Stimulated activated CD4-positive, alpha-beta T cell treated with anti-CD3 and anti-CD28 coated beads, Interleukin-12 subunit alpha, Interleukin-12 subunit beta, amount 100 ng/mL, for 4 hours (primary cell): ENCODE results near the gene CNOT11.
"Not testable (repeated sequence)": the region's sequence is repeated elsewhere in the genome, so short reads cannot be mapped to it uniquely, and the experiment has no call there.

Experiments used
- DNase-seq: peaks from one replicate; pipeline ENCODE4 v3.0.0-alpha.2; 2020

CNOT11 gene

DNA sequence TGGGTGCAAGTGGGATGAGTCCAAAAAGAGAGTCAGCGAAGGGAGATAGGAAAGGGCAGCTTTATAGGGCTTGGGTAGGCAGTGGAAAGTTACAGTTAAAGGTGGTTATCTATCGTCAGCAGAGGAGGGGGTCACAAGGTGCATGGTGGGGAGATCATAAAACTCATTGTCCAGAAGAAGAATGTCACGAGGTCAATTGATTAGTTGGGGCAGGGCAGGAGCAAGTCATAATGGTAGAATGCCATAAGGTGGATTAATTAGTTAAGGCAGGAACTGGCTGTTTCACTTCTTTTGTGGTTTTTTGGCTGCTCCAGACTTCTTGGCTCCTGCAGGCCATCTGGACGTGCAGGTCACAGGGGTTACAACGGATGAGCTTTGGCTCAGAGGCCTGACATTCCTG is 3.9 kb upstream of the CNOT11 start:
- not testable (repeated sequence) for DNase-seq

- no peak for DNase-seq
Observed at GRCh38 chr2:101249826-101250225, 2.9 kb upstream of the CNOT11 start.

DNA sequence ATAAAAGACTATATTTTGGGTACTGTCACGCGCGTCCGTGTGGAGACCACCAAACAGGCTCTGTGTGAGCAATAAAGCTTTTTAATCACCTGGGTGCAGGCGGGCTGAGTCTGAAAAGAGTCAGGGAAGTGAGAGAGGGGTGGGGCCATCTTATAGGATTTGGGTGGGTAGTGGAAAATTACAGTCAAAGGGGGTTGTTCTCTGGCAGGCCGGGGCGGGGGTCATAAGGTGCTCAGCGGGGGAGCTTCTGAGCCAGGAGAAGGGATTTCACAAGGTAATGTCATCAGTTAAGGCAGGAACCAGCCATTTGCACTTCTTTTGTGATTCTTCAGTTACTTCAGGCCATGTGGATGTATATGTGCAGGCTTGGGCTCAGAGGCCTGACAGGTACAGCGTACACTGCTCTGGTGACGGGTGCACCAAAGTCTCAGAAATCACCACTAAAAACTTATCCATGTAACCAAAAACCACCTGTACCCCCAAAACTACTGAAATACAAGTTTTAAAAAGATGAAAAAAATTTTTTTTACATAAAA is 1.4 kb upstream of the CNOT11 start:
- DNase-seq: not testable (repeated sequence)

- DNase-seq: peak; percentile 11
Observed at GRCh38 chr2:101251844-101252407, 760 bp upstream of the CNOT11 start.

DNA sequence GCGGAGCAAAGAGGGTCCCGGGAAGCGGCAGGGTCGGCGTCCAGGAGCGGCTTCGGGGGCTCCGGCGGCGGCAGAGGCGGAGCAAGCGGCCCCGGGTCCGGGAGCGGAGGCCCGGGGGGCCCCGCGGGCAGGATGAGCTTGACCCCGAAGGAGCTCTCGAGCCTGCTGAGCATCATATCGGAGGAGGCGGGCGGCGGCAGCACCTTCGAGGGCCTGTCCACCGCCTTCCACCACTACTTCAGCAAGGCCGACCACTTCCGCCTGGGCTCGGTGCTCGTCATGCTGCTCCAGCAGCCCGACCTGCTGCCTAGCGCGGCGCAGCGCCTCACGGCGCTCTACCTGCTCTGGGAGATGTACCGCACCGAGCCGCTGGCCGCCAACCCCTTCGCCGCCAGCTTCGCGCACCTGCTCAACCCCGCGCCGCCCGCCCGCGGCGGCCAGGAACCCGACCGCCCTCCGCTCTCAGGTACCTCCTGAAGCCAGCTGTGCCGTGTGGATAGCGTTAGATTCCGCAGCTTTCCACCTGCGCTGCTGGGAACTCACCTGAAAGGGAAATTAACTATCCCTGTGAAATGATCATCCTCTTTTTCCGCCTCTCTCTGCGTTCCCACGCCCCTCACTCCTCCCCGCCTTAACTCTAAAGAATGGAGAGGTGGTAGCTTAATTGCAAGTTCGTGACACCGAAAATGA is 472 bp downstream of the CNOT11 start:
- peak; percentile 62 for DNase-seq

DNA sequence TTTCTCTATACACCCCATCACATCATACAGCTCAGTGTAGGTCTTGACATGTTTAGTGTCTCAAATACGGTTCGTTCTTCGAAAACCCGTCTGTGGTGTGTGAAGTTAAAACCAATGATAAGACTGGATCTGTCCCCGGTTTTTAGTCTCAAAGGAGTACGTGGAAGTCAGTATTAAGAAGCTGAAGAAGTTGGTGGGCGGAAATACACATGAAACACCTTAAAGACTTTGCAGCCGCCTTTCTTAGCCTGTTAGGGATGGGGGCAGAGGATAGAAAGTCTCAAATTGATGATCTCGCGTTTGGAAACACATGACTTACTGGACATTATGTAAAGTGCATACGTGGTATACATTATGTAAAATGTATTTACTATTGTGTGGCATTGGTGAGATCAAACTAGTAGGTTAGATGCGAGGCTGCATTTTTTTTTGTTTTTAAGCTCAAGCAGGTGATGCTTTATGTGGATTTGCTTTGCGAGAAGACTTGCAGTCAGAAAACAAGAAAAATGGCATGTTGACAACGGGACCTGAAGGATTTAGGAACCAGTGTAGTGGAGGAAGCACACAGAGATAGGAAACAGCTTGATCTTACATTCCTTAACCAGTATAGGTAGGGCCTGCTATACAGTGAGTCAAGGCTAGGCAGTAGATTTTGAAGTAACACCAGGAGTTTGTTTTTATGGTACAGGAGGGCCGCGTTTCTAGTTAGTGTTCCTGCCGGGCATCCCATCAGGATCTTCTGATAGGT is 1.2 kb downstream of the CNOT11 start:
- no peak for DNase-seq

- no peak for DNase-seq
Observed at GRCh38 chr2:101255501-101255900, 2.8 kb downstream of the CNOT11 start.

GRCh38 chr2:101256316-101256715 is 3.6 kb downstream of the CNOT11 start:
- no peak for DNase-seq

GRCh38 chr2:101258804-101259203 is 6.1 kb downstream of the CNOT11 start:
- no peak for DNase-seq

DNA sequence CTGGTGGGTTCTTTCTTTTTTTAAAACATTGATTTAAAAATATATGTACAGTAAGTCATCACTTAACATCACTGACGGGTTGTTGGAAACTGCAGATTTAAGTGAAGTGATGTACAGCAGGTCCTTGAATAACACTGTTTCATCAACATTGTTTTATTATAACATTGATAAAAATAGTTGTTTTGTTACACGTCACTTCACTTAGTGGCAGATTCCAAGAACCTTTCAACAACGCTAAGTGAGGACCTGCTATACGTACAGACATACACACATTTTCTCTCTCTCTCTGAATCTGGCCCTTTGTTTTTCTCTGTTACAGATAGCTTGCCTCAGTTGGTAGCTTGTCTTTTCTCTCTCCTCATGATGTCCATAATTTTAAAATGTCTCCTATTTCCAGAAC is 9.5 kb downstream of the CNOT11 start:
- no peak for DNase-seq

GRCh38 chr2:101263377-101263800 is 10.7 kb downstream of the CNOT11 start:
- no peak for DNase-seq

DNA sequence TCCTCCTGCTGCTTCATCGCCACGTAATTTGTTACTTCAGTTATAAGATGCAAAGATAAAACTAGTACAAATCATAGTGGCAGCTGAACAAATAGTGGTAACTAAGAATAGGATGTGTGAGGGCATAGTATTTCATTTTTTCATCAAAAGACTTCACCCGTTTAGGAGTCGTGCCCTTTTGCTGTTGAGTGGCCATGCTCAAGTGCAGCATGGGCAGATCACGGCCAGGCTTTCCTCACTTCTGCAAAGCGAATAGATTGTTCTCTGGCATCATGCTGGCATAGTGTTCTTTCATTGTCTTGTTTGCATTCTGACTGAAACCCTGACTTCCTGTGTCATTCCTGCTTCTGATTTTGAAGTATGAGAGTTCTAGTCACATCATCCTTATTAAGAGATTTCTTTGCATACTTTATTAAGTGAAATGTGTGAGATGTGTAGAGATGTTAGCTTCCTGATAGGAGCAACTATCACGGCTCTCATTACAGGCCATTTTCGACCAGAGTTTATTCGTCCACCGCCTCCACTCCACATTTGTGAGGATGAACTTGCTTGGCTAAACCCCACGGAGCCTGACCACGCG is 11.8 kb downstream of the CNOT11 start:
- no peak for DNase-seq

- no peak for DNase-seq
Observed at GRCh38 chr2:101265893-101266499, 13.3 kb downstream of the CNOT11 start.

- DNase-seq: no peak
Observed at GRCh38 chr2:101267671-101268656, 15.3 kb downstream of the CNOT11 start.

DNA sequence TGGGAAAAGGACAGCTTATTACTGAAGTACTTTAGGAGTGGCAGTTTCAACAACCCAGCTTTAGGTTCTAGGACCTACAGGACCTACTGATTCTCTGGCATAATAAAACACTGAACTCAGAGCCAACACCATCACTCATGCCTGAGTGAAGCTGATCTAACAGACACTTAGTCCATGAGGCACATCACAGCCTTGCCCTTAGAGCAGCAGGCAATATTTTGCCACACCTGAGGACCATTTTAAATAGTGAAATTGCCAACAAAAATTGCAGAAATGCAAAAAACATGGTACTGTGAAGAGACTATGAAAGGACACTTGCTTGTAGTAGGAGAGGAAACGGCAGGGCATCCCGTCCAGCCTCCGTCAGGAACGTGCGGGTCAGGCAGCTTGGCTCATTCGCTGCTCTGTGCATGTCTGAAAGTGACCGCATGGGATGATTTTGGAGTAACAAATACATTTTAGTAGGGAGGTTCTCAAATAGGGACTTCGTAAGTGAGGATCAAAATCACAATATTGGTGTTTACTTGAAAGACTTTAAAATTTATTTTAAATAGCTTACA is 18.1 kb downstream of the CNOT11 start:
- DNase-seq: no peak

DNA sequence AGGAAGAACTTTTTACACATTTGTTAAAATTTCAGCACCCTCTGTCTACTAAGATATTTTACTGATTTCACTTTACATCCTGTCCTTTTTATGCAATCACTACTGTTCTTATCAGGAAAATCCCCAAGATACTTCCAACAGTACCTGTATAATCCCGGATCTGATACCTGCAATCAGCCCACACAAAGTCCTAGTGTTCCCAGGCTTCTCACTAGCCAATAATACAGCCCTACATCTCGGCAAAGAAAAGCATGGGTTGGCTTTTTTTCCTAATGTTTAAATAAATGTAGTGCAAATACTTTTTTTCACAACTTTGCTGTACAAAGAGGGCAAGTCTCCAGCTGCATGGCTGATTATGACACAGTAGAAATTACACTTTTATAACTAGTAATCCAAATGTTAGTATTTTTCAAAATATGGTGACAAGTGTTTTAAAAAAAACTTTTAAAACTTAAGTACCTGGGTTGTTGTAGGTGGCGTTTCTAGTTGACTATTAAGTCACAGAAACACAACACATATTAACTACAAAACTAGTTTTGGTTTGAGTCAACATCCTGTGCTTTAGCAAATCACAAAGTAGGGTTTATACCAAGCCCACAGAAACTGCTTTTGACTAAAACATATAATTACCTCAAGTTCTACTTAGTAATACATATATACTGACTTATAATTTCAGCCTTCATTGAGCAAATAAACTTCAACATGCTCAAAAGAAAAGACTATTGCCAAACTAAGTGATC is 19.5 kb downstream of the CNOT11 start:
- no peak for DNase-seq

DNA sequence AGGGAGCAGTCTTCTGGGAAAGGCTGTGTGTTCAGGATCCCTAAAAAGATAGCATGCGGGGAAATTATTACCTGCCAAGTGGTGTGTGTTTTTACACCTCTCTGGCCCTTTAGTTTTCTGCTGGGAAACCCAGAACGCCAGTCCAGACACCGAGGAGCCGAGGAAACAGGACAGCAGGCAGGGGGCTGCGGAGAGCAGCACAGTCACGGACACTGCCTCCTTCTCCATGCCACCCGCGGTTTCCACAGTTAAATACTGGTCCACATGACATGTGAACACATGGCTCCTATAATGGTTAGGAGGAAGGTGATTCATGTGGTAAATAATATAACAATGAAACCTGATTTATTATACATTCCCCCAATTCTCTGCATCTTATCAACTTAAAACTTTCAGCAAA is 20.4 kb downstream of the CNOT11 start:
- DNase-seq: no peak

- no peak for DNase-seq
Observed at GRCh38 chr2:101274142-101274541, 21.5 kb downstream of the CNOT11 start.

DNA sequence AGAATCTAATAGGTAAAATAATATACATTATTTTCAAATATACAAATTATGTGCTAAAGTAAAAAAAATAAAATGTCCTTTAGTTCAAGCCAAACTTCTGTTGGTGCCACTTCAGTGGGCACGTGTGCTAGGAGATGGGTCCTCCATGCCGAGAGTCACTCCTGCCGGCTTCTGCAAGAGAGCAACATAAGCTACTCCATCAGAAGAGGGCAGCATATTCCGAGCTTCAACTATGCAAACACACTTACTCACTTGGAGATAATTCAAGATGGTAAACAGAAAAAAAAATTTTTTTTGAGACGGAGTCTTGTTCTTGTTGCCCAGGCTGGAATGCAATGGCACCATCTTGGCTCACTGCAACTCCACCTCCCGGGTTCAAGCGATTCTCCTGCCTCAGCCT is 24.4 kb downstream of the CNOT11 start:
- DNase-seq: no peak

DNA sequence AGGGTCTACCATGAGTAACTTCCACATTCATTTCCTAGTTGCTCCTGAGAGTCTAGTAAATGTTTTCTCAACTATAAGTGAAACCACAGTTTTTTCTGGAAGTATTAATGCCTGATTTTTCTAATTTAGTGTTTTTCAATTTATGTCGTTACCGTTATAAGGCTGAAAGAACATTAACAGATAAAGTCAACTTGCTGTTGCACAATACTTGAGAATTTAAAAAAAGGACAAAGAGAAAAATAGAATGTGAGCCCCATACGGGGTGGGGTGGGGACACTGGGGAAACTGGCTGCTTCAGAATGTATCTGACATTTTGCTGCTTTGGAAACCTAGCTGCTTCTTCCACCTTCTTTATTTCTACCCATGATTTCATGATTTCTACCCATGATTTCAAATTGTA is 26.2 kb downstream of the CNOT11 start:
- DNase-seq: no peak

- DNase-seq: no peak
Observed at GRCh38 chr2:101281482-101281881, 28.8 kb downstream of the CNOT11 start.
